ENCODE results near the gene SLC46A2.

SLC46A2 gene

GRCh38 chr9:112890106-112891081 is at the start of gene SLC46A2:
Gene SLC46A2 (minus strand): TSS chr9:112890876. CDS start chr9:112890681, 195 bp downstream.
- DNase-seq: no peak

- DNase-seq: no peak
Measured at GRCh38 chr9:112939418-112939817, 48.7 kb upstream of the SLC46A2 start.

- DNase-seq: no peak
Measured at GRCh38 chr9:112933696-112934095, 43.0 kb upstream of the SLC46A2 start.

GRCh38 chr9:112925058-112925641 is 34.5 kb upstream of the SLC46A2 start:
- peak; percentile 18 for DNase-seq

- DNase-seq: no peak
Measured at GRCh38 chr9:112921549-112921948, 30.9 kb upstream of the SLC46A2 start.

GRCh38 chr9:112917987-112918362 is 27.3 kb upstream of the SLC46A2 start:
- DNase-seq: no peak

DNA sequence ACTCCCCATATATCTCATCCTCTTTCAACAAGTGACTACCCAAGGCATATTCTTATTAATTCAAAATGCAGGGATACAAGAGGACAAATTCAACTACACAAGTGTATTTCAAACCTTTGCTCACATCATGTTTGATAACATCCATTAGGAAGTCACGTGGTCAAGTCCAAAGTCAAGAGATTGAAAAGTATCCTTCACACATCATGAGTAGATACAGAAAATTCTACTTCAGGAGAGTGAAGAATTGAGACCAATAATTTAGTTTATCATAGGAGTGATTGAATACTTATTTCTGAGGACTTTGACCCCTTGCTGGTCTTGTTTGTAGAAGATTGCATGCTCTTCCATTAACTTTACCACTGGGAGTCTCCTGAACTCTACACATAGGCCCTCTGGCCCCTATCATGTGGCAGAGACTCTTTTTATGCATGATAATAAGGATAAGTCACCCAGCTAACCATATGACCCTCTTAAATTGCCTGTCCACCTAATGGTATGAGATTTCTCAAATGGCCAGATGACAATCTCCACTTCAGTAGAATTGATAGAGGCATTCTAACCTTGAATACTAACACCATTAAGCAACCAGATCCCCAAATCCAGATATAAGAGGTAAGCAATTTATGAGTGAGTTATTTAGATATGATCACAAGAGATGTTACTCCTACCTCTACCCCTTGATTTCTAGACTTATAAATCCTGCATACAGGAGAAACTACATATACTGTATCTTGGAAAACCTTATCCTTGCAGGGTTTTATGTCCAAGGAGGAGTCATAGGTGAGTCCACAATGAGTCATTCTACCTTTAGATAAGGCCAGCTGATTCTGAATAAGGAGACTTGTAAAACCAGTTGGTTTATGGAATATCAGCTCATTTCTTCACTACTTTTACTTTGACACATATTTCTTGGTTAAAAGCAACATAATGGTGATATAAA is 26.6 kb upstream of the SLC46A2 start:
- DNase-seq: no peak

GRCh38 chr9:112914524-112914923 is 23.8 kb upstream of the SLC46A2 start:
- no peak for DNase-seq

- no peak for DNase-seq
Measured at GRCh38 chr9:112913326-112913725, 22.6 kb upstream of the SLC46A2 start.

GRCh38 chr9:112912636-112913035 is 22.0 kb upstream of the SLC46A2 start:
- no peak for DNase-seq

DNA sequence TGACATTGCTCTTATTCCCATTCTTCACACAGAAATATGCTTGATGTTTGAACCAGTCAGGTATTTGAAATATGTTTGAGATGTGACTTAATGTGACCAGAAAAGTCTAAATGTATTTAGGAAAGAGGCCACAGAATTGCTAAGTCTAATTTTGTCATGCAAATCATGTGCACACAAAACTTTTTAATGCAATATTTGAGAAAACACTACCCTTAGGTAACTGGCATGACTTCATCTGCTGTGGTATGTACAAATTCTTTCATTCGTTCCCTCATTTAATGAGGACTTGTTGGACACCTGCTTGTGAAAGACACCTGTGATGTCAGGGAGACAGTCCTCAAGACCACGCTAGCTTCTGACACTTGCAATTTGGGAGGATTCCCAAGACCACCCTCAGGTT is 21.1 kb upstream of the SLC46A2 start:
- no peak for DNase-seq

- DNase-seq: no peak
Measured at GRCh38 chr9:112905084-112905483, 14.4 kb upstream of the SLC46A2 start.

DNA sequence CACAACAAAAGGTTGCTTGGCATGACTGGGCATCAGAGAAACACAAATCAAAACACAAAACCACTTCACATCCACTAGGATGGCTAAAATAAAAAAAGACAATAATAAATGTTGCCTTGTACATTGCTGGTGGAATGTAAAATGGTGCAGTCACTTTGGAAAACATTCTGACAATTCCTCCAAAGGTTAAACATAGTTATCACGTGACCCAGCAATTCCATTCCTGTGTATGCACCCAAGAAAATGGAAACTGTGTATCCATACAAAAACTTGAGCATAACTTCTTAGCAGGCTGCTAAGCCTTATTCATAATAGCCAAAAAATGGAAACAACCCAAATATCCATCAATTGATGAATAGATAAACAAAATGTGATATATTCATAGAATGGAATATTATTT is 10.2 kb upstream of the SLC46A2 start:
- no peak for DNase-seq

- DNase-seq: no peak
Measured at GRCh38 chr9:112900488-112900887, 9.8 kb upstream of the SLC46A2 start.

GRCh38 chr9:112898872-112899311 is 8.2 kb upstream of the SLC46A2 start:
- no peak for DNase-seq

- no peak for DNase-seq
Measured at GRCh38 chr9:112896131-112896530, 5.5 kb upstream of the SLC46A2 start.

DNA sequence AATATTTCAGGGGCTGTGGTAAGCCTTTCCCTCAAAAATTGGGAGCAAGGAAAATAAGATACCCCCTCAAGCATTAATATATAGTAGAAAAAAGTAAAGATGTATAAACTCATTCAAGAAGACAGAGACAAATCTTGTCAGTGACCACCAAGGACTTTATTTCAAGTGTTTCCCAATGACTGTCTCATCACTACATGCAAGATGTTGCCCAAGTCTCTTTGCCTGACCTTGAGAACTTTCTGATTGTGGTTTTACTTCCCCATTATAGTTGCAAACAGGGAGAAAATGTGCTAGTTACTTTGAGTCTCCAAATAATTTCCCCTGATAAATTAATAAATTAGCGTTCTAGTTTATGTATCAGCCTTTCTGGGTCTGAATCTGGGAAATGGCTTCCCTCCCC is 4.0 kb upstream of the SLC46A2 start:
- DNase-seq: no peak

GRCh38 chr9:112894041-112894440 is 3.4 kb upstream of the SLC46A2 start:
- no peak for DNase-seq

- no peak for DNase-seq
Measured at GRCh38 chr9:112892981-112893380, 2.3 kb upstream of the SLC46A2 start.

GRCh38 chr9:112891521-112891920 is 845 bp upstream of the SLC46A2 start:
- no peak for DNase-seq

- DNase-seq: no peak
Measured at GRCh38 chr9:112887381-112887780, 3.3 kb downstream of the SLC46A2 start.

DNA sequence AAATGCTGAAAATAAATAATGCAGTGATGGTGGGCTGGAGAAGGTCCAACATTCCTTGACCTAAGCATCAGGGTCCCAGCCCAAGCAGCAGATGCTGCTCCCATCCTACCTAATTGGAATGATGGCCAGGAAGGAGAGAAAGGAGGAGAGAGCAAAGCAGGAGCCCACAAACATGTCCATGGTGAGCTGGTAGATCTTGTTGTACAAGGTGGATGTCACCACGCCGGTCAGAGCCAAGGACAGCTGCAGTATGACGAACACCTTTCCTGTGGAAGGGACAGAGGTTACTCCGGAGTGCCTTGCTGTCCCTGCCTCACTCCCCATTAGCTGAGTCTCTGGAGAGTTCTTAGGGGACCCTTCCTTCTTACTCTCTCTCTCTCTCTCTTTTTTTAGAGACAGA is 4.3 kb downstream of the SLC46A2 start:
- no peak for DNase-seq

- DNase-seq: no peak
Measured at GRCh38 chr9:112885324-112885723, 5.4 kb downstream of the SLC46A2 start.

Data from stimulated activated CD4-positive, alpha-beta T cell treated with anti-CD3 and anti-CD28 coated beads, Interleukin-15, amount 100 ng/mL, for 24 hours (primary cell).